Measurements from ENCODE around the gene LPIN2. TPM values are rescaled to one million over a fixed set of nuclear protein-coding genes. Genes with fewer than 3 reads are reported as not detected.

LPIN2 gene
- total RNA-seq (100 to 1,000 TPM in 1 of 5 donors, 10 to 100 TPM in 4; 78.9 to 107 (median 88.8) TPM), total RNA-seq (171 to 354 (median 234) reads per million in 29 experiments)
- total RNA-seq (2013), result 121 TPM

GRCh38 chr18:3013024-3013804 lies at the start of gene LPIN2:
TSS of gene LPIN2 (minus strand) at chr18:3013144. CDS start at chr18:2960840, 52,304 bp downstream.
- Histone ChIP-seq H3K27me3 (replicated peaks in 1 of 2; ENCODE audit: control insufficient read depth in 2 of 2, extremely low read depth in 1 of 2, insufficient read depth in 2 of 2, low read length in 1 of 2) (no peaks in the 10 kb centered on the region), H3K4me1 (ENCODE audit: control insufficient read depth in 1 of 2, extremely low read depth in 1 of 2, insufficient read depth in 2 of 2, low read length in 2 of 2) (peaks cover 55 to 56% of the 10 kb centered on the region in 2 experiments), H3K27ac (ENCODE audit: low read length) (peak within 1 kb of the TSS; percentile 80), H3K36me3 (ENCODE audit: control insufficient read depth in 2 of 2, extremely low read depth in 1 of 2, insufficient read depth in 1 of 2, low read length in 1 of 2) (no peaks in the 10 kb centered on the region), H3K4me3 (ENCODE audit: control insufficient read depth in 1 of 2, extremely low read depth in 1 of 2, low read length in 1 of 2) (peak within 1 kb of the TSS; percentile 64 to 73), H3K9me3 (no peaks in the 10 kb centered on the region)
- no peaks in the 10 kb centered on the region for H3K27me3 Mint-ChIP-seq
- DNase-seq (peak; percentile 93 to 99 (median 97)), ATAC-seq (replicated peaks in 1 of 4) (peak; percentile 85 to 89 (median 88))
- H3K9me3 Mint-ChIP-seq, result no peaks in the 10 kb centered on the region
- ChIA-PET CTCF (no interaction called here), POLR2A (interaction anchor here in 1 of 2 donors (0.6 kb wide), 1 partner anchor 53 kb away, joined by 4 read pairs; no protein-coding TSS in a partner anchor)
- peak within 1 kb of the TSS; percentile 89 to 97 (median 96) for H3K4me3 Mint-ChIP-seq
- under 1% methylated on average over 70 of the region's 78 CpGs for WGBS (ENCODE audit: insufficient coverage)
- peaks cover 21% of the 10 kb centered on the region for H3K36me3 Mint-ChIP-seq
- H3K27ac Mint-ChIP-seq, result peak within 1 kb of the TSS; percentile 91 to 93
- H3K4me1 Mint-ChIP-seq, result peaks cover 67 to 71% (median 70%) of the 10 kb centered on the region in 3 donors

GRCh38 chr18:3061581-3062312 lies 48.8 kb upstream of the LPIN2 start:
- no peaks in the 10 kb centered on the region for H3K36me3 Mint-ChIP-seq
- peak overlapping the region; percentile 92 to 96 for H3K27ac Mint-ChIP-seq
- DNase-seq, result peak in 31 of 35 experiments; percentile 12 to 67 (median 39)
- peaks cover 70 to 74% (median 73%) of the 10 kb centered on the region in 3 donors for H3K4me1 Mint-ChIP-seq
- Histone ChIP-seq H3K9me3 (no peaks in the 10 kb centered on the region), H3K4me3 (ENCODE audit: control insufficient read depth in 1 of 2, extremely low read depth in 1 of 2, low read length in 1 of 2) (peak overlapping the region in 1 of 2 donors; percentile 44), H3K27me3 (replicated peaks in 1 of 2; ENCODE audit: control insufficient read depth in 2 of 2, extremely low read depth in 1 of 2, insufficient read depth in 2 of 2, low read length in 1 of 2) (no peaks in the 10 kb centered on the region), H3K4me1 (ENCODE audit: control insufficient read depth in 1 of 2, extremely low read depth in 1 of 2, insufficient read depth in 2 of 2, low read length in 2 of 2) (peaks cover 47 to 69% of the 10 kb centered on the region in 2 experiments), H3K27ac (ENCODE audit: low read length) (peak overlapping the region; percentile 100), H3K36me3 (ENCODE audit: control insufficient read depth in 2 of 2, extremely low read depth in 1 of 2, insufficient read depth in 1 of 2, low read length in 1 of 2) (peaks cover 0 to 4% of the 10 kb centered on the region in 2 donors)
- ATAC-seq (replicated peaks in 1 of 4), result peak; percentile 17 to 43 (median 31)
- no peaks in the 10 kb centered on the region for H3K27me3 Mint-ChIP-seq
- CTCF ChIA-PET, result interaction anchor here (0.5 to 5.5 kb wide), 34 partner anchors 18 to 393 kb away, joined by 3 to 89 read pairs (median 4); no protein-coding TSS in a partner anchor
- 48% methylated on average over 4 of the region's 11 CpGs for WGBS (ENCODE audit: insufficient coverage)
- H3K4me3 Mint-ChIP-seq, result peak overlapping the region; percentile 51 to 81 (median 75)
- POLR2A ChIA-PET, result interaction anchor here (0.6 to 2.2 kb wide), 8 partner anchors 13 to 487 kb away, joined by 3 to 8 read pairs (median 4); no protein-coding TSS in a partner anchor
- H3K9me3 Mint-ChIP-seq, result no peaks in the 10 kb centered on the region

GRCh38 chr18:3060667-3061580 lies 48.0 kb upstream of the LPIN2 start:
- H3K36me3 ChIP-seq (ENCODE audit: control insufficient read depth in 2 of 2, extremely low read depth in 1 of 2, insufficient read depth in 1 of 2, low read length in 1 of 2), result no peaks in the 10 kb centered on the region
- POLR2A ChIA-PET, result interaction anchor here (0.6 to 2.2 kb wide), 7 partner anchors 12 to 100 kb away, joined by 3 to 8 read pairs (median 5); no protein-coding TSS in a partner anchor
- Mint-ChIP-seq H3K9me3 (no peaks in the 10 kb centered on the region), H3K4me3 (peak overlapping the region; percentile 51 to 81 (median 75)), H3K4me1 (peaks cover 71 to 74% (median 73%) of the 10 kb centered on the region in 3 donors), H3K36me3 (no peaks in the 10 kb centered on the region), H3K27ac (peak overlapping the region; percentile 92 to 96), H3K27me3 (no peaks in the 10 kb centered on the region)
- H3K9me3 ChIP-seq, result no peaks in the 10 kb centered on the region
- peaks cover 49 to 69% of the 10 kb centered on the region in 2 experiments for H3K4me1 ChIP-seq (ENCODE audit: control insufficient read depth in 1 of 2, extremely low read depth in 1 of 2, insufficient read depth in 2 of 2, low read length in 2 of 2)
- no peaks in the 10 kb centered on the region for H3K27me3 ChIP-seq (replicated peaks in 1 of 2; ENCODE audit: control insufficient read depth in 2 of 2, extremely low read depth in 1 of 2, insufficient read depth in 2 of 2, low read length in 1 of 2)
- peak; percentile 36 to 60 (median 48) for ATAC-seq (replicated peaks in 1 of 4)
- CTCF ChIA-PET, result interaction anchor here (0.8 to 5.5 kb wide), 15 partner anchors 46 to 189 kb away, joined by 3 to 89 read pairs (median 5); no protein-coding TSS in a partner anchor
- peak overlapping the region; percentile 17 to 44 for H3K4me3 ChIP-seq (ENCODE audit: control insufficient read depth in 1 of 2, extremely low read depth in 1 of 2, low read length in 1 of 2)
- peak in 33 of 35 experiments; percentile 10 to 71 (median 37) for DNase-seq
- WGBS (ENCODE audit: insufficient coverage), result 33% methylated on average over 3 of the region's 15 CpGs
- peak overlapping the region; percentile 100 for H3K27ac ChIP-seq (ENCODE audit: low read length)

GRCh38 chr18:3059272-3059671 lies 46.3 kb upstream of the LPIN2 start:
- Histone ChIP-seq H3K36me3 (ENCODE audit: control insufficient read depth in 2 of 2, extremely low read depth in 1 of 2, insufficient read depth in 1 of 2, low read length in 1 of 2) (no peaks in the 10 kb centered on the region), H3K27ac (ENCODE audit: low read length) (peak overlapping the region; percentile 100), H3K9me3 (no peaks in the 10 kb centered on the region), H3K4me3 (ENCODE audit: control insufficient read depth in 1 of 2, extremely low read depth in 1 of 2, low read length in 1 of 2) (no peak overlapping the region), H3K4me1 (ENCODE audit: control insufficient read depth in 1 of 2, extremely low read depth in 1 of 2, insufficient read depth in 2 of 2, low read length in 2 of 2) (peaks cover 49 to 69% of the 10 kb centered on the region in 2 experiments), H3K27me3 (replicated peaks in 1 of 2; ENCODE audit: control insufficient read depth in 2 of 2, extremely low read depth in 1 of 2, insufficient read depth in 2 of 2, low read length in 1 of 2) (no peaks in the 10 kb centered on the region)
- H3K27me3 Mint-ChIP-seq, result no peaks in the 10 kb centered on the region
- no peaks in the 10 kb centered on the region for H3K36me3 Mint-ChIP-seq
- ChIA-PET CTCF (interaction anchor here in 1 of 2 donors (0.6 to 5.3 kb wide), 2 partner anchors 65 to 70 kb away, joined by 3 to 89 read pairs; no protein-coding TSS in a partner anchor), POLR2A (interaction anchor here in 1 of 2 donors (0.6 kb wide), 2 partner anchors 210 to 221 kb away, joined by 3 read pairs; no protein-coding TSS in a partner anchor)
- ATAC-seq (replicated peaks in 1 of 4), result peak in 1 of 4 experiments; percentile 52
- peak in 9 of 35 experiments; percentile 8 to 73 (median 20) for DNase-seq
- no peaks in the 10 kb centered on the region for H3K9me3 Mint-ChIP-seq
- H3K27ac Mint-ChIP-seq, result peak overlapping the region; percentile 96 to 98
- peak overlapping the region in 1 of 3 donors; percentile 32 for H3K4me3 Mint-ChIP-seq
- peaks cover 72 to 77% (median 76%) of the 10 kb centered on the region in 3 donors for H3K4me1 Mint-ChIP-seq
- 0% methylated on average over 1 of the region's 3 CpGs for WGBS (ENCODE audit: insufficient coverage)

GRCh38 chr18:3058328-3059191 lies 45.6 kb upstream of the LPIN2 start:
- Mint-ChIP-seq H3K4me3 (peak overlapping the region in 2 of 3 donors; percentile 16 to 19), H3K36me3 (no peaks in the 10 kb centered on the region), H3K27ac (peak overlapping the region; percentile 96 to 98), H3K27me3 (no peaks in the 10 kb centered on the region), H3K4me1 (peaks cover 71 to 82% (median 78%) of the 10 kb centered on the region in 3 donors), H3K9me3 (peaks cover 0 to under 1% (median under 1%) of the 10 kb centered on the region in 3 donors)
- WGBS (ENCODE audit: insufficient coverage), result 12% methylated on average over 4 of the region's 6 CpGs
- ChIA-PET CTCF (interaction anchor here in 1 of 2 donors (0.6 kb wide), 2 partner anchors 69 to 535 kb away, joined by 3 to 7 read pairs; no protein-coding TSS in a partner anchor), POLR2A (interaction anchor here in 1 of 2 donors (0.6 kb wide), 2 partner anchors 209 to 221 kb away, joined by 3 read pairs; no protein-coding TSS in a partner anchor)
- Histone ChIP-seq H3K4me1 (ENCODE audit: control insufficient read depth in 1 of 2, extremely low read depth in 1 of 2, insufficient read depth in 2 of 2, low read length in 2 of 2) (peaks cover 49 to 69% of the 10 kb centered on the region in 2 experiments), H3K27me3 (replicated peaks in 1 of 2; ENCODE audit: control insufficient read depth in 2 of 2, extremely low read depth in 1 of 2, insufficient read depth in 2 of 2, low read length in 1 of 2) (no peaks in the 10 kb centered on the region), H3K36me3 (ENCODE audit: control insufficient read depth in 2 of 2, extremely low read depth in 1 of 2, insufficient read depth in 1 of 2, low read length in 1 of 2) (no peaks in the 10 kb centered on the region), H3K4me3 (ENCODE audit: control insufficient read depth in 1 of 2, extremely low read depth in 1 of 2, low read length in 1 of 2) (no peak overlapping the region), H3K9me3 (no peaks in the 10 kb centered on the region), H3K27ac (ENCODE audit: low read length) (peak overlapping the region; percentile 100)
- DNase-seq, result peak in 9 of 35 experiments; percentile 7 to 56 (median 34)
- peak; percentile 32 to 60 (median 39) for ATAC-seq (replicated peaks in 1 of 4)
